Measurements from ENCODE around the gene ACVR1. TPM values are rescaled to one million over a fixed set of nuclear protein-coding genes. Genes with fewer than 3 reads are reported as not detected.

Gene ACVR1
- total RNA-seq, 5 donors from 2014 or later (not counting 1 experiment from before 2014, with no cell fraction given) = 18.3 to 31.5 (median 25.1) TPM

DNA sequence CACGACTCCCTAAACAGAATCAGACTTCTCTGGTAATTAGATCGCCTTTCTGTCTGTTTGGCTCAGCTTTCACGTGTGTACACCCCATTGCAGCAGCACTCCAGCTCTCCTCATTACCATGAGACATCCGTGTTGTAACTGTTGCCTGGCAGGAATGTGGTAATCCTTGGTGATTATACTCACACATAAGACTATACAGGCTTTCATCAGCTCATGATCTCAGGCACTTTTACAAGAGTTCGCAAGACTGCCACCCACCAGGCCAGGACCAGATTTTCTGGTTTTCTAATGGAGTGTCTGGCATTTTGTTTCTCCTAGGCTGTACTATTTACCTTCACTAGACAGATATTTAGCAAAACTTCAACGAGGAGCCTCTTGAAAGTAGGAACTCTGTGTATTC is 50.2 kb downstream of the ACVR1 start:
- ATAC-seq (replicated peaks in 1 of 4) (no peak), DNase-seq (no peak)
- Mint-ChIP-seq H3K36me3 (peaks cover 26% of the 10 kb centered on the region), H3K4me1 (peaks cover 8 to 24% (median 19%) of the 10 kb centered on the region in 3 donors), H3K9me3 (no peaks in the 10 kb centered on the region), H3K4me3 (no peak overlapping the region), H3K27me3 (no peaks in the 10 kb centered on the region), H3K27ac (no peak overlapping the region)
- WGBS (ENCODE audit: insufficient coverage) = no CpG with 5 or more reads among the region's 6 CpGs
- ChIA-PET POLR2A (no interaction called here), CTCF (interaction anchor here in 1 of 2 donors (0.6 kb wide), 1 partner anchor 137 kb away, joined by 3 read pairs; no protein-coding TSS in a partner anchor)
- H3K4me3 ChIP-seq (ENCODE audit: control insufficient read depth in 1 of 2, extremely low read depth in 1 of 2, low read length in 1 of 2) = no peak overlapping the region
- no peak overlapping the region for H3K27ac ChIP-seq (ENCODE audit: low read length)
- no peaks in the 10 kb centered on the region for H3K4me1 ChIP-seq (ENCODE audit: control insufficient read depth in 1 of 2, extremely low read depth in 1 of 2, insufficient read depth in 2 of 2, low read length in 2 of 2)
- peaks cover 3 to 4% of the 10 kb centered on the region in 2 donors for H3K36me3 ChIP-seq (ENCODE audit: control insufficient read depth in 2 of 2, extremely low read depth in 1 of 2, insufficient read depth in 1 of 2, low read length in 1 of 2)
- no peaks in the 10 kb centered on the region for H3K27me3 ChIP-seq (replicated peaks in 1 of 2; ENCODE audit: control insufficient read depth in 2 of 2, extremely low read depth in 1 of 2, insufficient read depth in 2 of 2, low read length in 1 of 2)
- no peaks in the 10 kb centered on the region for H3K9me3 ChIP-seq

DNA sequence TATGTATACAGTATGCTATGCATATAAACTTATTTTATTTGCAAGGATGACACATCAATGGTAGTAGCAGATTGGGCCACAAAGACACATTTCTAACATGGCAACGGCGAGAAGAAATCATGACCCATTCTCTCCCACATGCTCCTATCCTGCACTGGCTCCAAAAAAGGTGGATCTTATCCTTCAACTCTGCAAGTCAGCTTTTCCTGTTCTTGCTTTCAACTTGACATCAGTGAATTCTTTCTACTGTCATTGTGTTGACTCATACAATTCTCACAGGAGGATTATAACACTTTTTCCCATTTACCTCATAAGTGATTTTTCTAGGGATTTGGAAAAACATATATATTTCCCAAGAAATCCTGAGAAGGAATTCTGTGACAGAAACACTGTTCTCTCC is 53.1 kb downstream of the ACVR1 start:
- WGBS (ENCODE audit: insufficient coverage) = 73% methylated on average over 2 of the region's 2 CpGs
- Histone ChIP-seq H3K36me3 (ENCODE audit: control insufficient read depth in 2 of 2, extremely low read depth in 1 of 2, insufficient read depth in 1 of 2, low read length in 1 of 2) (peaks cover 4 to 5% of the 10 kb centered on the region in 2 donors), H3K9me3 (no peaks in the 10 kb centered on the region), H3K4me1 (ENCODE audit: control insufficient read depth in 1 of 2, extremely low read depth in 1 of 2, insufficient read depth in 2 of 2, low read length in 2 of 2) (no peaks in the 10 kb centered on the region), H3K4me3 (ENCODE audit: control insufficient read depth in 1 of 2, extremely low read depth in 1 of 2, low read length in 1 of 2) (no peak overlapping the region), H3K27ac (ENCODE audit: low read length) (no peak overlapping the region), H3K27me3 (replicated peaks in 1 of 2; ENCODE audit: control insufficient read depth in 2 of 2, extremely low read depth in 1 of 2, insufficient read depth in 2 of 2, low read length in 1 of 2) (no peaks in the 10 kb centered on the region)
- peaks cover 35% of the 10 kb centered on the region for H3K36me3 Mint-ChIP-seq
- H3K4me3 Mint-ChIP-seq = no peak overlapping the region
- POLR2A ChIA-PET = no interaction called here
- DNase-seq (no peak), ATAC-seq (replicated peaks in 1 of 4) (no peak)
- peaks cover 6 to 18% (median 13%) of the 10 kb centered on the region in 3 donors for H3K4me1 Mint-ChIP-seq
- H3K27me3 Mint-ChIP-seq = no peaks in the 10 kb centered on the region
- H3K9me3 Mint-ChIP-seq = no peaks in the 10 kb centered on the region
- CTCF ChIA-PET = no interaction called here
- no peak overlapping the region for H3K27ac Mint-ChIP-seq

DNA sequence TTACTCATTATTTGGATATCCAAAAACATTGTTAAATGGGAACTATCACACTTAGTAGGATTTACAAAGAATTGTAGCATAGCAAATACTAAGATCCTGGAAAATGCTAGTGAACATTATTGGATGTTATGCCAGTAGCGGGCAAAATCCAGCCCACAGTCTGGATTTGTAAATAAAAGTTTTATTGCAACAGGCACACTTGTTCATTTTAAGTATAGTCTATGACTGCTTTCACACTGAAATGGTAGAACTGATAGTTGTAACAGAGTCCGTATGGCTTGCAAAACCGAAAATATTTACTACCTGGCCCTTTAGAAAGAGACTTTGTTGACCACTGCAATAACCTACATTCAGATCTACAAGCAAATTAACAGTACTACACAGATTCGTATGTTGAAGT is 53.6 kb downstream of the ACVR1 start:
- no peak overlapping the region for H3K27ac ChIP-seq (ENCODE audit: low read length)
- no peaks in the 10 kb centered on the region for H3K4me1 ChIP-seq (ENCODE audit: control insufficient read depth in 1 of 2, extremely low read depth in 1 of 2, insufficient read depth in 2 of 2, low read length in 2 of 2)
- H3K4me3 Mint-ChIP-seq = no peak overlapping the region
- no peak overlapping the region for H3K27ac Mint-ChIP-seq
- peaks cover 6 to 7% of the 10 kb centered on the region in 2 donors for H3K36me3 ChIP-seq (ENCODE audit: control insufficient read depth in 2 of 2, extremely low read depth in 1 of 2, insufficient read depth in 1 of 2, low read length in 1 of 2)
- POLR2A ChIA-PET = no interaction called here
- H3K27me3 ChIP-seq (replicated peaks in 1 of 2; ENCODE audit: control insufficient read depth in 2 of 2, extremely low read depth in 1 of 2, insufficient read depth in 2 of 2, low read length in 1 of 2) = no peaks in the 10 kb centered on the region
- peaks cover 38% of the 10 kb centered on the region for H3K36me3 Mint-ChIP-seq
- no peaks in the 10 kb centered on the region for H3K9me3 Mint-ChIP-seq
- H3K27me3 Mint-ChIP-seq = no peaks in the 10 kb centered on the region
- DNase-seq (no peak), ATAC-seq (replicated peaks in 1 of 4) (no peak)
- WGBS (ENCODE audit: insufficient coverage) = 100% methylated on average over 1 of the region's 4 CpGs
- CTCF ChIA-PET = interaction anchor here in 1 of 2 donors (1.0 kb wide), 1 partner anchor 788 kb away, joined by 3 read pairs; no protein-coding TSS in a partner anchor
- H3K4me3 ChIP-seq (ENCODE audit: control insufficient read depth in 1 of 2, extremely low read depth in 1 of 2, low read length in 1 of 2) = no peak overlapping the region
- H3K9me3 ChIP-seq = no peaks in the 10 kb centered on the region
- H3K4me1 Mint-ChIP-seq = peaks cover 6 to 18% (median 11%) of the 10 kb centered on the region in 3 donors

DNA sequence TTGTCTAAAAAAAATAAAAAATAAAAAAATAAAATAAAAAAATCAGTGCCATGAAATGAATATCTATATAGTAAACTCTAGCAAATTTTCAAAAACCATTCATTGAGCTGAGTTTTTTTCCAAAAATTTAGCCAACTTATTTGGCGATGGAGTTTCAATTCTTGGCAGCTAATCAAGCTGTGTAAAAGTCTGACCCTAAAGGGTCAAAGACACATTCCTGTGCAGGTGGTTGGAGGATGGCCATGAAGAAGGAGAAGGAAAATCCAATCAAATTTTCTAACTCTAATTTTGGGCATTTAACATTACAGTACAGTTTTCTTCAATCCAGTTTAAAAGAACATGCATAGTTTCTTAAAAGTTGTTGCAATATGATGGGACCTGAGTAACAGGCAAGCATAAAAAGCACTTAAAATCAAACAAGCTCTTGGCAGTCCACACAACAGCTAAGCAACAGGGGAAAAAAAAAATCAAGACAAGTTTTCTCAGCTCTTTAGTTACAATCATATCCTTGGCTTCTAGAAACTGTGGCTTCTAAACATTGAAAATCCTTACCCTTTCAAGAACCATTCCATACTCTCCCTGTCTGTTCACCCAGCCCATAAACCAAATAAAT is 54.5 kb downstream of the ACVR1 start:
- ChIA-PET CTCF (interaction anchor here (0.7 to 1.0 kb wide), 2 partner anchors 9 to 789 kb away, joined by 3 read pairs; no protein-coding TSS in a partner anchor), POLR2A (interaction anchor here (0.5 to 0.6 kb wide), 2 partner anchors 16 to 140 kb away, joined by 3 to 8 read pairs; no protein-coding TSS in a partner anchor)
- Histone ChIP-seq H3K4me1 (ENCODE audit: control insufficient read depth in 1 of 2, extremely low read depth in 1 of 2, insufficient read depth in 2 of 2, low read length in 2 of 2) (no peaks in the 10 kb centered on the region), H3K36me3 (ENCODE audit: control insufficient read depth in 2 of 2, extremely low read depth in 1 of 2, insufficient read depth in 1 of 2, low read length in 1 of 2) (peaks cover 8 to 15% of the 10 kb centered on the region in 2 donors), H3K9me3 (no peaks in the 10 kb centered on the region), H3K27ac (ENCODE audit: low read length) (no peak overlapping the region), H3K4me3 (ENCODE audit: control insufficient read depth in 1 of 2, extremely low read depth in 1 of 2, low read length in 1 of 2) (no peak overlapping the region), H3K27me3 (replicated peaks in 1 of 2; ENCODE audit: control insufficient read depth in 2 of 2, extremely low read depth in 1 of 2, insufficient read depth in 2 of 2, low read length in 1 of 2) (no peaks in the 10 kb centered on the region)
- Mint-ChIP-seq H3K36me3 (peaks cover 48% of the 10 kb centered on the region), H3K9me3 (no peaks in the 10 kb centered on the region), H3K4me1 (peaks cover 6 to 16% (median 10%) of the 10 kb centered on the region in 3 donors), H3K27me3 (no peaks in the 10 kb centered on the region), H3K27ac (no peak overlapping the region), H3K4me3 (no peak overlapping the region)
- no peak for DNase-seq
- WGBS (ENCODE audit: insufficient coverage) = no CpG with 5 or more reads among the region's 1 CpG
- no peak for ATAC-seq (replicated peaks in 1 of 4)

DNA sequence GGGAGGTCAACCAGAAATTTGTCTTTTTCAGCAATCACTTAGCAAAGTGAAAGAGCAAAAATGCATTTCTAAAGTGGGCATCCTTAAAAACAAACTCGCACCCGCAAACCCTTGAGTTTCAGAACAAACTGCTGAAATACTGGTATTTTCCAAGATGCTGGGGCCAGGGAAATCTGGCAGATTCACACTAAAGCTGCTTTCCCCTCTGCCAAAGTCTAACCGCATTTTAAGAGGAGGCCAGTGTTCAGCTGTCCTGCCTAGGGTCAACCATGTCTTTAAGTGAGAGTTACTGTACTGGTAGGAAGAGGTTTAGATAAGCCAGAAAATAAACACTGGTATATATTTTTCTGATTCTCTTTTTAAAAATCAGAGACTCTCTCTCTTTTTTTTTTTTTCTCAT is 55.9 kb downstream of the ACVR1 start:
- WGBS (ENCODE audit: insufficient coverage) = 94% methylated on average over 2 of the region's 3 CpGs
- Histone ChIP-seq H3K27ac (ENCODE audit: low read length) (no peak overlapping the region), H3K4me1 (ENCODE audit: control insufficient read depth in 1 of 2, extremely low read depth in 1 of 2, insufficient read depth in 2 of 2, low read length in 2 of 2) (no peaks in the 10 kb centered on the region), H3K4me3 (ENCODE audit: control insufficient read depth in 1 of 2, extremely low read depth in 1 of 2, low read length in 1 of 2) (no peak overlapping the region), H3K27me3 (replicated peaks in 1 of 2; ENCODE audit: control insufficient read depth in 2 of 2, extremely low read depth in 1 of 2, insufficient read depth in 2 of 2, low read length in 1 of 2) (no peaks in the 10 kb centered on the region), H3K36me3 (ENCODE audit: control insufficient read depth in 2 of 2, extremely low read depth in 1 of 2, insufficient read depth in 1 of 2, low read length in 1 of 2) (peaks cover 8 to 21% of the 10 kb centered on the region in 2 donors), H3K9me3 (no peaks in the 10 kb centered on the region)
- Mint-ChIP-seq H3K27ac (no peak overlapping the region), H3K36me3 (peaks cover 47% of the 10 kb centered on the region), H3K4me3 (no peak overlapping the region), H3K27me3 (no peaks in the 10 kb centered on the region), H3K4me1 (peaks cover 3 to 10% (median 6%) of the 10 kb centered on the region in 3 donors), H3K9me3 (no peaks in the 10 kb centered on the region)
- DNase-seq (no peak), ATAC-seq (replicated peaks in 1 of 4) (no peak)
- POLR2A ChIA-PET = no interaction called here
- CTCF ChIA-PET = no interaction called here

DNA sequence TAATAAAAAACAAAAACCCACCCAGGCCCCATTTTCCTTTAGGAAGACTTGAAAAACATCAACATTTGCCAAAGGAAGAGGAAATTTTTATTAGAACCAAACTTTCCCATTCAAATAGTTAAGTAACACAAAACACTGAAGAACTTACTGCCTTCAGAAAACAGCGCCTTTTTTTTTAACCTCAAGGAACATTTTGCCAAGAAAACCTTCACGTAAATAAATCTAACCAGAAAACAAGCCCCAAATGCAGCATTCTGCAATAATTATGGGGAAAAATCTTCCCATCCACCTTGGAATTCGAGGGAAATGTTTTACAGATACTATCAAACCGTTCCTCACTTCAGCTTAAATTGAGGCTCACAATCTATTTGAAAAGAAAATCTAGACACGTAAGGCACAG is 56.4 kb downstream of the ACVR1 start:
- ATAC-seq (replicated peaks in 1 of 4) = no peak
- Mint-ChIP-seq H3K9me3 (no peaks in the 10 kb centered on the region), H3K36me3 (peaks cover 43% of the 10 kb centered on the region), H3K27me3 (no peaks in the 10 kb centered on the region), H3K27ac (no peak overlapping the region), H3K4me1 (peaks cover 0 to 6% (median 2%) of the 10 kb centered on the region in 3 donors), H3K4me3 (no peak overlapping the region)
- Histone ChIP-seq H3K4me1 (ENCODE audit: control insufficient read depth in 1 of 2, extremely low read depth in 1 of 2, insufficient read depth in 2 of 2, low read length in 2 of 2) (no peaks in the 10 kb centered on the region), H3K9me3 (no peaks in the 10 kb centered on the region), H3K4me3 (ENCODE audit: control insufficient read depth in 1 of 2, extremely low read depth in 1 of 2, low read length in 1 of 2) (no peak overlapping the region), H3K27ac (ENCODE audit: low read length) (no peak overlapping the region), H3K27me3 (replicated peaks in 1 of 2; ENCODE audit: control insufficient read depth in 2 of 2, extremely low read depth in 1 of 2, insufficient read depth in 2 of 2, low read length in 1 of 2) (no peaks in the 10 kb centered on the region), H3K36me3 (ENCODE audit: control insufficient read depth in 2 of 2, extremely low read depth in 1 of 2, insufficient read depth in 1 of 2, low read length in 1 of 2) (peaks cover 8 to 23% of the 10 kb centered on the region in 2 donors)
- no peak for DNase-seq
- ChIA-PET POLR2A (no interaction called here), CTCF (no interaction called here)
- WGBS (ENCODE audit: insufficient coverage) = 100% methylated on average over 1 of the region's 5 CpGs
